Osteoblast (primary cell): ENCODE results near the gene GLI3. TPM values are rescaled to one million over a fixed set of nuclear protein-coding genes. Genes with fewer than 3 reads are reported as not detected.

Experiments
- DNase-seq: peaks from one replicate; pipeline ENCODE4 v3.0.0; 2011; ENCODE audit warnings: low spot score, mixed read lengths; ENCODE audit not compliant: insufficient read length; ENCODE audit errors: missing footprints
- H2AFZ ChIP-seq: 2 replicates; pipeline ENCODE4 v1.6.0; 2011; ENCODE audit warnings: mild to moderate bottlenecking, low read length
- H3K27ac ChIP-seq: 2 replicates; pipeline ENCODE4 v1.5.1; 2011; ENCODE audit warnings: mild to moderate bottlenecking, low read depth, low read length, moderate library complexity
- H3K27me3 ChIP-seq: 2 replicates; pipeline ENCODE4 v1.6.0; 2012; ENCODE audit warnings: mild to moderate bottlenecking, control low read depth, inconsistent platforms, low read length, moderate library complexity; ENCODE audit not compliant: insufficient read depth
- H3K36me3 ChIP-seq: 2 replicates; pipeline ENCODE4 v1.5.1; 2011; ENCODE audit warnings: mild to moderate bottlenecking, low read length, control low read depth, moderate library complexity; ENCODE audit not compliant: insufficient read depth
- H3K4me1 ChIP-seq: 2 replicates; pipeline ENCODE4 v1.5.1; 2011; ENCODE audit warnings: mild to moderate bottlenecking, low read length, control low read depth, moderate library complexity; ENCODE audit not compliant: insufficient read depth
- H3K4me2 ChIP-seq: 2 replicates; pipeline ENCODE4 v1.6.0; 2011; ENCODE audit warnings: mild to moderate bottlenecking, low read length; ENCODE audit not compliant: insufficient read depth
- H3K4me3 ChIP-seq: fragments of 200-600 bp; sonication (generic); 3 replicates; pipeline ENCODE4 v1.5.1; 2012; ENCODE audit warnings: mild to moderate bottlenecking, low read length, inconsistent platforms; ENCODE audit not compliant: insufficient read depth
- H3K79me2 ChIP-seq: 2 replicates; pipeline ENCODE4 v1.6.0; 2012; ENCODE audit warnings: mild to moderate bottlenecking, low read length, control low read depth, inconsistent platforms; ENCODE audit not compliant: insufficient read depth
- H3K9me3 ChIP-seq: 2 replicates; pipeline ENCODE4 v1.5.1; 2011; ENCODE audit warnings: low read depth, low read length, control low read depth
- H4K20me1 ChIP-seq: 2 replicates; pipeline ENCODE4 v1.6.0; 2012; ENCODE audit warnings: mild to moderate bottlenecking, low read length, control low read depth; ENCODE audit not compliant: insufficient read depth
- total RNA-seq: library from RNA; depleted of rRNA; stranded (reverse); fragments of >200 nt; gene quantifications from 2 replicates; pipeline ENCODE4 v1.2.3, GENCODE V29; 2012
- TF ChIP-seq, protein P1 (sequence below): IDR thresholded peaks from 2 replicates; pipeline ENCODE4 v1.5.1; 2011; ENCODE audit warnings: mild to moderate bottlenecking, low read depth, low read length, moderate library complexity; ENCODE audit errors: extremely low read depth

The GLI3 gene
- total RNA-seq, 1 donor: 11.9 TPM

DNA sequence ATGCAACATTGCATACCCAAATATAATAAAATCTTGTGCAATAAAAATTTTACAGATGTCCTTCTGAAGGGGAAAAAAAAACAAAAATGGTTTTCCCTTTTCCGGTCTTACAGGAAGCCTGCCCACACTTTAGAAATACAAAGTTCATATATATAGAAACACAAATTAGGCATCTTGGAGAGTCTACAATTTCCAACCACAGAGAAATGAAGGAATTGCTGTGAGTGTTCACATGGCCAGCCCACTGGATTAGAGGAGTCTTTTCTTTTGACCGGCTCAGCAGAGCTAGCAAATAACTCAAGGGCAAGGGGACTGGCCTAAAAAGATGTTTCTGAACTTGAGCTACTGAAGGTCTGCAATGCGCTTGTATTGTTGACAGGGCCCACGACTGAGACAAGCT is 92.4 kb downstream of the GLI3 start:
- H3K79me2 ChIP-seq: no peaks in the 10 kb centered on the region
- peak overlapping the region; percentile 65 for H3K27ac ChIP-seq
- peak overlapping the region; percentile 11 for H2AFZ ChIP-seq
- TF ChIP-seq, protein P1, sequence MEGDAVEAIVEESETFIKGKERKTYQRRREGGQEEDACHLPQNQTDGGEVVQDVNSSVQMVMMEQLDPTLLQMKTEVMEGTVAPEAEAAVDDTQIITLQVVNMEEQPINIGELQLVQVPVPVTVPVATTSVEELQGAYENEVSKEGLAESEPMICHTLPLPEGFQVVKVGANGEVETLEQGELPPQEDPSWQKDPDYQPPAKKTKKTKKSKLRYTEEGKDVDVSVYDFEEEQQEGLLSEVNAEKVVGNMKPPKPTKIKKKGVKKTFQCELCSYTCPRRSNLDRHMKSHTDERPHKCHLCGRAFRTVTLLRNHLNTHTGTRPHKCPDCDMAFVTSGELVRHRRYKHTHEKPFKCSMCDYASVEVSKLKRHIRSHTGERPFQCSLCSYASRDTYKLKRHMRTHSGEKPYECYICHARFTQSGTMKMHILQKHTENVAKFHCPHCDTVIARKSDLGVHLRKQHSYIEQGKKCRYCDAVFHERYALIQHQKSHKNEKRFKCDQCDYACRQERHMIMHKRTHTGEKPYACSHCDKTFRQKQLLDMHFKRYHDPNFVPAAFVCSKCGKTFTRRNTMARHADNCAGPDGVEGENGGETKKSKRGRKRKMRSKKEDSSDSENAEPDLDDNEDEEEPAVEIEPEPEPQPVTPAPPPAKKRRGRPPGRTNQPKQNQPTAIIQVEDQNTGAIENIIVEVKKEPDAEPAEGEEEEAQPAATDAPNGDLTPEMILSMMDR: no peak
- peak; percentile 83 for DNase-seq
- no peaks in the 10 kb centered on the region for H3K9me3 ChIP-seq
- peak overlapping the region; percentile 9 for H3K4me3 ChIP-seq
- no peaks in the 10 kb centered on the region for H3K27me3 ChIP-seq
- H3K36me3 ChIP-seq: no peaks in the 10 kb centered on the region
- H3K4me1 ChIP-seq: peaks cover 22% of the 10 kb centered on the region
- peaks cover 4% of the 10 kb centered on the region for H4K20me1 ChIP-seq
- peak overlapping the region; percentile 77 for H3K4me2 ChIP-seq

DNA sequence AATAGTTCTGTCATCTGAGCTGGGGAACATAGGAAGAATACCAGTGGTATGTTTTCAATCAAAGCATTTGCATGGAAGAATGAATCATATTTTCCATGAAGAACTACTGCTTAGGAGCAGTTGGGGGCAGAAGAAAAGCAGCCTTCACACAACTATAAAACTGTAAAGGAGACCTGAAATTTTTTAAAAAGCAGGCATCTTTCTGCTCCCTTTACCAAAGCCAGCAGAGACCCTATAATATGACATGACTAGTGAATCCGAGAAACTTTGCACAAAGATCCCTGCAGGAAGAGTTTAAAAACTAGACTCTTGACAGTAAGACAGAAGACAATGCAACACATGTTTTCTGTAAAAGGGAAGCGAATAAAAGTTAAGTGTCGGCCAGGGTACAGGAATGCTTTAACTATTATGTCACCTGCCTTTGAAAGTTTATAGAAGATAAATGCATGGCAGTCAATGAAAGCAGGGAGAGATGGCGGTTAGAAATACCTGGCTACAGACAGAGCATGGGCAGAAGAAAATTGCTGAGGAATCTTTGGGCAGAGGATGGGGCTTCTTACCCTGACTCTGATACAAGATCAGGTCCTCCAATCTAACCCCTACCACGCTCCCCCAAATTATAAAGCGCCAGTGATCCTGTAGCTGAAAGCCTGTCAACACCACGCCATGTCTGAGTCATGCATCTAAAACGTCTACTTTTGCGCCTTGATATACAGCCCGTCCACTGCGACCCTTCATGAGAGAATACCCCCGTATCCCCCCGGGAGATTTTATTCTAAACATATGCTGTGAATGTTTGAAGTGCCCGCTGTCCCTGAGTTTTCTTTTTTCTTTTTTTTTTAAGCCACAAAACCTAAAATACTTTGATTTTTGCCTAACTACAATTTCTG is 93.1 kb downstream of the GLI3 start:
- H3K4me2 ChIP-seq: peak overlapping the region; percentile 77
- H3K36me3 ChIP-seq: no peaks in the 10 kb centered on the region
- no peaks in the 10 kb centered on the region for H3K9me3 ChIP-seq
- H2AFZ ChIP-seq: peak overlapping the region; percentile 7
- H4K20me1 ChIP-seq: peaks cover 4% of the 10 kb centered on the region
- H3K27me3 ChIP-seq: no peaks in the 10 kb centered on the region
- peaks cover 22% of the 10 kb centered on the region for H3K4me1 ChIP-seq
- peak; percentile 88 for DNase-seq
- H3K79me2 ChIP-seq: peaks cover under 1% of the 10 kb centered on the region
- peak overlapping the region; percentile 45 for H3K4me3 ChIP-seq
- peak overlapping the region; percentile 65 for H3K27ac ChIP-seq
- TF ChIP-seq, protein P1: no peak

DNA sequence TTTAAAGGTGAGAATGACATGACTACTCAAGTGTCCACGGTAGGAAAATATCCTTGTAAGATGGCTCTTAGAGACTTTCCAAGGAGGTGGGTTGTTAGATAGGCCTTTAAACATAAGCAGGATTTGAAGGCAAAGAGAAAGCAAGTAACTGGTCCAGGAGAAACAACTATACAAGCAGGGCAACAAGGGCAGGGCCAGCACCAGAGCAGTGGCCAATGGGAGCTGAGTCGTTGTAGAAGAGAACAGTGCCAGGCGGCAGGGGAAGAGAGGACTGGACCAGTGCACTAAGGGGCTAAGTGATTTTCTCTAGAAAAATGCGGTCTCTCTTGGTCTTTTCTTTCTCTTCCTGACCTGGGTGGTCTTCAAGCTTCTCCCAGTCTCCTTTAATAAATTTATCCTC is 94.9 kb downstream of the GLI3 start:
- Histone ChIP-seq H3K4me2 (no peak overlapping the region), H4K20me1 (peaks cover 14% of the 10 kb centered on the region), H3K4me1 (peaks cover 25% of the 10 kb centered on the region), H2AFZ (no peak overlapping the region), H3K4me3 (no peak overlapping the region), H3K27me3 (no peaks in the 10 kb centered on the region), H3K79me2 (peaks cover 11% of the 10 kb centered on the region), H3K27ac (no peak overlapping the region), H3K9me3 (no peaks in the 10 kb centered on the region), H3K36me3 (no peaks in the 10 kb centered on the region)
- TF ChIP-seq, protein P1: no peak
- DNase-seq: no peak

DNA sequence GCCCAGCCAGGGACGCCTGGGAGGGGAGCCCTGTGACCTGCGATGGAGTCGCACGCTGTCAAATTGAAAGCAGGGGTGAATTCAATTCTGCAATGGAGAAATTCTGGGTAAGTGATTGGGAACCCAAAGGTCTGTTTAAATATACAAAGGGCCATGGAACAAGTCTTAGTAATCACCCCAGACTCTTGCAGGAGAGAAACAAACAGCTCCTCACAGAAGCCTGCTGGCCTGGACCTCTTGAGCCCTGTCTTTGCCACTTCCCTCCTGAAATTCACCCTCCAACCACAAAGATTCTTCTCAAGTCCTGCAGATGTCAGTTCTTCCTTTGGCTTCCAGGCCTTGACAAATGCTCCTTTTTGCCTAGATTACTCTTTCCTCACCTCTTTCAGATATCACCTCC is 97.3 kb downstream of the GLI3 start:
- H3K27ac ChIP-seq: no peak overlapping the region
- H3K79me2 ChIP-seq: peaks cover 20% of the 10 kb centered on the region
- no peak overlapping the region for H2AFZ ChIP-seq
- TF ChIP-seq, protein P1: no peak
- H3K36me3 ChIP-seq: no peaks in the 10 kb centered on the region
- no peaks in the 10 kb centered on the region for H3K9me3 ChIP-seq
- H3K4me3 ChIP-seq: no peak overlapping the region
- DNase-seq: no peak
- H3K27me3 ChIP-seq: no peaks in the 10 kb centered on the region
- peaks cover 20% of the 10 kb centered on the region for H3K4me1 ChIP-seq
- H4K20me1 ChIP-seq: peaks cover 18% of the 10 kb centered on the region
- H3K4me2 ChIP-seq: no peak overlapping the region
